ENCODE measurements around the gene KDF1.
"Not testable (repeated sequence)": the region's sequence is repeated elsewhere in the genome, so short reads cannot be mapped to it uniquely, and the experiment has no call there.

DNA sequence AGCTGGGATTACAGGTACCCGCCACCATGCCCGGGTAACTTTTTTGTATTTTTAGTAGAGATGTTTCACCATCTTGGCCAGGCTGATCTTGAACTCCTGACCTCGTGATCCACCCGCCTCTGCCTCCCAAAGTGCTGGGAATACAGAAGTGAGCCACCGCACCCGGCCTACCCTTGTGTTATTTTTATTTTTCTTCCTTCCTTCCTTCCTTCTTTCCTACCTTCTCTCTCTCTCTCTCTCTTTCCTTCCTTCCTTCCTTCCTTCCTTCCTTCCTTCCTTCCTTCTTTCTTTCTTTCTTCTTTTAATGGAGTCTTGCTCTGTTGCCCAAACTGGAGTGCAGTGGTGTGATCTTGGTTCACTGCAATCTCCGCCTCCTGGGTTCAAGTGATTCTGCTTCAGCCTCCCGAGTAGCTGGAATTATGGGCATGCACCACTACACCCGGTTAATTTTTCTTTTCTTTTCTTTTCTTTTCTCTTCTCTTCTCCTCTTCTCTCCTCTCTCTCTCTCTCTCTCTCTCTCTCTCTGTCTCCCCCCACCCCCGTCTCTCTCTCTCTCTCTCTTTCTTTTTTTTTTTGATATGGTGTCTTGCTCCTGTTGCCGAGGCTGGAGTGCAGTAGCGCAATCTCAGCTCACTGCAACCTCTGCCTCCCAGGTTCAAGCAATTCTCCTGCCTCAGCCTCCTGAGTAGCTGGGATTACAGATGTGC, 29.3 kb upstream of the KDF1 start:
- TF ChIP-seq, protein P1, sequence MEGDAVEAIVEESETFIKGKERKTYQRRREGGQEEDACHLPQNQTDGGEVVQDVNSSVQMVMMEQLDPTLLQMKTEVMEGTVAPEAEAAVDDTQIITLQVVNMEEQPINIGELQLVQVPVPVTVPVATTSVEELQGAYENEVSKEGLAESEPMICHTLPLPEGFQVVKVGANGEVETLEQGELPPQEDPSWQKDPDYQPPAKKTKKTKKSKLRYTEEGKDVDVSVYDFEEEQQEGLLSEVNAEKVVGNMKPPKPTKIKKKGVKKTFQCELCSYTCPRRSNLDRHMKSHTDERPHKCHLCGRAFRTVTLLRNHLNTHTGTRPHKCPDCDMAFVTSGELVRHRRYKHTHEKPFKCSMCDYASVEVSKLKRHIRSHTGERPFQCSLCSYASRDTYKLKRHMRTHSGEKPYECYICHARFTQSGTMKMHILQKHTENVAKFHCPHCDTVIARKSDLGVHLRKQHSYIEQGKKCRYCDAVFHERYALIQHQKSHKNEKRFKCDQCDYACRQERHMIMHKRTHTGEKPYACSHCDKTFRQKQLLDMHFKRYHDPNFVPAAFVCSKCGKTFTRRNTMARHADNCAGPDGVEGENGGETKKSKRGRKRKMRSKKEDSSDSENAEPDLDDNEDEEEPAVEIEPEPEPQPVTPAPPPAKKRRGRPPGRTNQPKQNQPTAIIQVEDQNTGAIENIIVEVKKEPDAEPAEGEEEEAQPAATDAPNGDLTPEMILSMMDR (IDR thresholded peaks at IDR 0.05): not testable (repeated sequence)
- TF ChIP-seq POLR2A (IDR thresholded peaks at IDR 0.05): not testable (repeated sequence)

All from vagina (tissue), 2 donors.